ENCODE measurements around the gene HOXB7. TPM values are rescaled to one million over a fixed set of nuclear protein-coding genes. Genes with fewer than 3 reads are reported as not detected.

HOXB7 gene
- total RNA-seq, 1 donor from 2014 or later: 0.16 TPM

GRCh38 chr17:48642843-48643696 is 32.3 kb upstream of the HOXB7 start:
- no peak for DNase-seq
- Histone ChIP-seq H3K9me3 (replicated peaks) (no peaks in the 10 kb centered on the region), H3K36me3 (no peaks in the 10 kb centered on the region), H3K27ac (replicated peaks) (no peak overlapping the region), H3K27me3 (ENCODE audit: low read depth) (peaks cover 100% of the 10 kb centered on the region), H3K4me3 (no peak overlapping the region), H3K4me1 (peaks cover 16% of the 10 kb centered on the region)
- intact Hi-C loops (cut with micrococcal nuclease): no loop called here
- TF ChIP-seq CTCF (IDR thresholded peaks at IDR 0.05; ENCODE audit: borderline replicate concordance): no peak

GRCh38 chr17:48642059-48642842 is 31.4 kb upstream of the HOXB7 start:
- Histone ChIP-seq H3K4me1 (peaks cover 11% of the 10 kb centered on the region), H3K36me3 (no peaks in the 10 kb centered on the region), H3K27ac (replicated peaks) (no peak overlapping the region), H3K9me3 (replicated peaks) (no peaks in the 10 kb centered on the region), H3K27me3 (ENCODE audit: low read depth) (peaks cover 100% of the 10 kb centered on the region), H3K4me3 (no peak overlapping the region)
- intact Hi-C loops (cut with micrococcal nuclease): no loop called here
- TF ChIP-seq CTCF (IDR thresholded peaks at IDR 0.05; ENCODE audit: borderline replicate concordance): no peak
- no peak for DNase-seq

GRCh38 chr17:48641541-48642058 is 30.8 kb upstream of the HOXB7 start:
- peaks cover 9% of the 10 kb centered on the region for H3K4me1 ChIP-seq
- no peak for TF ChIP-seq CTCF (IDR thresholded peaks at IDR 0.05; ENCODE audit: borderline replicate concordance)
- peaks cover 100% of the 10 kb centered on the region for H3K27me3 ChIP-seq (ENCODE audit: low read depth)
- H3K27ac ChIP-seq (replicated peaks): no peak overlapping the region
- intact Hi-C loops (cut with micrococcal nuclease): no loop called here
- no peaks in the 10 kb centered on the region for H3K9me3 ChIP-seq (replicated peaks)
- H3K36me3 ChIP-seq: no peaks in the 10 kb centered on the region
- no peak overlapping the region for H3K4me3 ChIP-seq
- DNase-seq: no peak

DNA sequence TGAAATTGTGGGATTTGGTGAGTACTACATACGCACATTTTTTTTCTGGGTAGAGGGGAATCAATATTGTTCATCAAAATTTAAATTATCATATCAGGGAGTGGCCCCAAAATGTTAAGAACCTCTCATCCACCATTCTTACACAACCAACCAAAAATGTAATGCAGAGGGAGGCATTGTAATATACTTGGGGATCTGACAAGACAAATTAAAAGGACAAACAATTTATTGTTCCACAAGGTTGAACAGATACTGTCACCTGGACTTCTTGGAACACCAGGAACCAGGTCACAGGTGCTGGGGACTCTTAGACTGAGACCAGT is 30.0 kb upstream of the HOXB7 start:
- intact Hi-C loops (cut with micrococcal nuclease): no loop called here
- peaks cover 6% of the 10 kb centered on the region for H3K4me1 ChIP-seq
- no peak for TF ChIP-seq CTCF (IDR thresholded peaks at IDR 0.05; ENCODE audit: borderline replicate concordance)
- no peak overlapping the region for H3K27ac ChIP-seq (replicated peaks)
- H3K9me3 ChIP-seq (replicated peaks): no peaks in the 10 kb centered on the region
- no peak for DNase-seq
- no peak overlapping the region for H3K4me3 ChIP-seq
- H3K36me3 ChIP-seq: no peaks in the 10 kb centered on the region
- H3K27me3 ChIP-seq (ENCODE audit: low read depth): peaks cover 100% of the 10 kb centered on the region

DNA sequence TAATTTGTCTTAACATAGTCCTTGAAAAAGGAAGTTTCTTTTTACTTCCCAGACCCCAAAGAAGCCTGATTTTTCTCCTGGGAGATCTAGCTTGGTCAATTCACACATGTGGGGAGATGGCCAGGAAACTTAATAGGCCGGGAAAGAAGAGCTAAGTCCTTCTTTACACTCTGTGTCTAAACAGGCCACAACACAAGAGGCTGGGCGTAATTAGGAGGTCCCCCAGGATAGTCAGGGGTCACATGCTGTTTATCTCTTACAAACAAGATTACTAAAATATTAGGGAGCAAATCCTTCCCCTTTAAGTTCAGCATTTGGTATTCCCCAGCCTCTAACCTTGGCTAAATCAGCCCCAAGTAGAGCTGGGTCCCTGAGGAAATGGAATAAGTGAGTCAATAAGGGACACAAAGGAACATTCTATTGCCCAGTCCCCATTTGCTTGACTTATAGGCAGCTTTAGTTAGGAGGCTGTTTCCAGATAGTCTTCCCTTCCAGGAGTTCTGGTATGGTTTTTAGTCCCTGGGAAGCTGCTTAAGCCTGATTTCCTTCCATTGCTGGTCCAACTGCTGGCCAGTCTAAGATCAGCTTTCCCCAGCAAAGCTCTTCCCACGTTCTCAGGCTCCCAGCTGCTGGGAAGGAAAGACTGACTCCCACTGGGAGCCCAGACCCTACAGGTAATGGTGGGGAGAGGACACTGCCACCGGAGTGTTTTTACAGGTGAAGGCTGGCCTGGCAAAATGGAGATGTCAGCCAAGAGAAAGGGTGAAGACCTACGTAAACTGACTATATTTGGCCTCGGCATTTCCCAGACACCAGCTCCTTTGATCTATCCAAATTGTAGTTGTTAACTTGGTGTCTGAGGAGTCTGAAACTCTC is 29.4 kb upstream of the HOXB7 start:
- H3K27me3 ChIP-seq (ENCODE audit: low read depth): peaks cover 100% of the 10 kb centered on the region
- TF ChIP-seq CTCF (IDR thresholded peaks at IDR 0.05; ENCODE audit: borderline replicate concordance): no peak
- intact Hi-C loops (cut with micrococcal nuclease): no loop called here

More for the DNA sequence above, 29.4 kb upstream of the HOXB7 start:
- Histone ChIP-seq H3K27ac (replicated peaks) (no peak overlapping the region), H3K4me3 (no peak overlapping the region), H3K36me3 (no peaks in the 10 kb centered on the region), H3K4me1 (peaks cover 6% of the 10 kb centered on the region), H3K9me3 (replicated peaks) (no peaks in the 10 kb centered on the region)
- no peak for DNase-seq

Data from left ventricle myocardium inferior (tissue), 1 donor.